CD14-positive monocyte (primary cell): ENCODE results near the gene PREP. TPM values are rescaled to one million over a fixed set of nuclear protein-coding genes. Genes with fewer than 3 reads are reported as not detected.

Source experiments
- DNase-seq, 3 donors: peaks; one replicate each; pipeline ENCODE4 v3.0.0-alpha.2; 2011 to 2022
- H2AFZ ChIP-seq: 2 replicates; pipeline ENCODE4 v1.6.0; 2012; ENCODE audit warnings: mild to moderate bottlenecking, low read depth, low read length, inconsistent platforms; ENCODE audit not compliant: insufficient read depth, poor library complexity, severe bottlenecking
- H3K27ac ChIP-seq, 2 donors: 1 replicate in 1 of 2; 2 replicates in 1 of 2; pipeline ENCODE4 v1.5.1; 2012 to 2013; ENCODE audit warnings: low read length in 2 of 2, control low read depth in 1 of 2, inconsistent platforms in 1 of 2, low read depth in 1 of 2, mild to moderate bottlenecking in 1 of 2
- H3K27me3 ChIP-seq, 2 donors: one replicate each; pipeline versions ENCODE4 v1.6.0 to v1.6.1; 2011 to 2013; ENCODE audit warnings: low read length in 2 of 2; ENCODE audit not compliant: control insufficient read depth in 2 of 2, insufficient read depth in 2 of 2
- H3K36me3 ChIP-seq, 2 donors: replicated peaks in 1 of 2; 1 replicate in 1 of 2; 2 replicates in 1 of 2; pipeline versions ENCODE4 v1.5.1 to v1.6.1; 2012 to 2013; ENCODE audit warnings: low read length in 2 of 2, control low read depth in 1 of 2, inconsistent platforms in 1 of 2, mild to moderate bottlenecking in 1 of 2; ENCODE audit not compliant: insufficient read depth in 2 of 2, control insufficient read depth in 1 of 2
- H3K4me1 ChIP-seq, 2 donors: 1 replicate in 1 of 2; 2 replicates in 1 of 2; pipeline versions ENCODE4 v1.5.1 to v1.6.1; 2012 to 2013; ENCODE audit warnings: low read length in 2 of 2, control low read depth in 1 of 2, inconsistent platforms in 1 of 2, mild to moderate bottlenecking in 1 of 2, moderate library complexity in 1 of 2; ENCODE audit not compliant: insufficient read depth in 2 of 2, control insufficient read depth in 1 of 2
- H3K4me2 ChIP-seq: replicated peaks from 2 replicates; pipeline ENCODE3; 2012; ENCODE audit warnings: low read length, moderate library complexity, mild to moderate bottlenecking; ENCODE audit not compliant: poor library complexity, severe bottlenecking; ENCODE audit errors: extremely low read depth
- H3K4me3 ChIP-seq, 3 experiments: fragments of 200-600 bp in 1 of 3; sonication (generic) in 1 of 3; replicated peaks in 1 of 3; 1 replicate in 2 of 3; 2 replicates in 1 of 3; pipeline ENCODE4 v1.5.1; 2011 to 2013; ENCODE audit warnings: low read length in 3 of 3, mild to moderate bottlenecking in 3 of 3, control low read depth in 2 of 3, low read depth in 2 of 3, inconsistent platforms in 1 of 3, moderate library complexity in 1 of 3
- H3K79me2 ChIP-seq: 2 replicates; pipeline ENCODE4 v1.6.0; 2012; ENCODE audit warnings: mild to moderate bottlenecking, control low read depth, inconsistent platforms, low read length, moderate library complexity; ENCODE audit not compliant: insufficient read depth
- H3K9ac ChIP-seq: 2 replicates; pipeline ENCODE4 v1.6.0; 2017; ENCODE audit warnings: low read length, mild to moderate bottlenecking; ENCODE audit not compliant: insufficient read depth, poor library complexity, severe bottlenecking
- H3K9me3 ChIP-seq, 2 donors: replicated peaks in 1 of 2; 1 replicate in 1 of 2; 2 replicates in 1 of 2; pipeline versions ENCODE4 v1.5.1 to v1.6.1; 2012 to 2013; ENCODE audit warnings: low read length in 2 of 2, control low read depth in 1 of 2; ENCODE audit not compliant: control insufficient read depth in 1 of 2, insufficient read depth in 1 of 2
- H4K20me1 ChIP-seq: 2 replicates; pipeline ENCODE4 v1.6.0; 2012; ENCODE audit warnings: mild to moderate bottlenecking, low read length, control low read depth, moderate library complexity; ENCODE audit not compliant: insufficient read depth
- H3K27ac Mint-ChIP-seq, 7 donors: one replicate each; pipeline ENCODE4 v1.8.0; 2020; ENCODE audit warnings: mild to moderate bottlenecking in 7 of 7, mixed read lengths in 7 of 7, moderate library complexity in 6 of 7, inconsistent platforms in 2 of 7
- H3K27me3 Mint-ChIP-seq, 3 donors: one replicate each; pipeline ENCODE4 v1.8.0; 2021 to 2022; ENCODE audit warnings: low read depth in 3 of 3, mild to moderate bottlenecking in 3 of 3, mixed read lengths in 3 of 3, moderate library complexity in 3 of 3, inconsistent platforms in 1 of 3
- H3K36me3 Mint-ChIP-seq, 2 donors: one replicate each; pipeline ENCODE4 v1.8.0; 2020; ENCODE audit warnings: mixed read lengths in 2 of 2, inconsistent platforms in 1 of 2, mild to moderate bottlenecking in 1 of 2
- H3K4me1 Mint-ChIP-seq: one replicate; pipeline ENCODE4 v1.8.0; 2020; ENCODE audit warnings: mild to moderate bottlenecking, mixed read lengths
- H3K4me3 Mint-ChIP-seq, 2 donors: one replicate each; pipeline ENCODE4 v1.8.0; 2020; ENCODE audit warnings: mild to moderate bottlenecking in 2 of 2, mixed read lengths in 2 of 2, moderate library complexity in 1 of 2
- H3K9me3 Mint-ChIP-seq, 7 donors: one replicate each; pipeline ENCODE4 v1.8.0; 2020 to 2022; ENCODE audit warnings: mixed read lengths in 7 of 7, mild to moderate bottlenecking in 6 of 7, moderate library complexity in 6 of 7, inconsistent platforms in 2 of 7
- WGBS: methylation state at CpG from one replicate; pipeline ENCODE4 v1.1.5; 2013; ENCODE audit warnings: missing lambda C conversion rate; ENCODE audit not compliant: insufficient coverage; 5-methylcytosine and 5-hydroxymethylcytosine counted together
- intact Hi-C, 2 donors: fragments of 100-400 bp; cut with micrococcal nuclease; formaldehyde crosslinking; loops; one replicate each; pipeline versions ENCODE4 v1.15.0 to v1.15.1; 2023
- polyA plus RNA-seq, 3 donors: library from polyadenylated mRNA; depleted of rRNA in 1 of 3; unstranded in 2 of 3; stranded (reverse) in 1 of 3; fragments of 300-500 nt in 2 of 3; fragments of >200 nt in 1 of 3; fragmentation: Illumina TruSeq in 2 of 3; gene quantifications; 1 replicate in 2 of 3; 2 replicates in 1 of 3; pipeline ENCODE4 v1.2.3, GENCODE V29; 2012 to 2021
- TF ChIP-seq, protein P1 (sequence below): fragments of 200-600 bp; IDR thresholded peaks from one replicate; pipeline ENCODE4 v1.8.0; 2022; ENCODE audit warnings: antibody characterized with exemption, mild to moderate bottlenecking

PREP gene
- polyA plus RNA-seq, 3 donors, result 21.4 to 40.8 (median 30.7) TPM

DNA sequence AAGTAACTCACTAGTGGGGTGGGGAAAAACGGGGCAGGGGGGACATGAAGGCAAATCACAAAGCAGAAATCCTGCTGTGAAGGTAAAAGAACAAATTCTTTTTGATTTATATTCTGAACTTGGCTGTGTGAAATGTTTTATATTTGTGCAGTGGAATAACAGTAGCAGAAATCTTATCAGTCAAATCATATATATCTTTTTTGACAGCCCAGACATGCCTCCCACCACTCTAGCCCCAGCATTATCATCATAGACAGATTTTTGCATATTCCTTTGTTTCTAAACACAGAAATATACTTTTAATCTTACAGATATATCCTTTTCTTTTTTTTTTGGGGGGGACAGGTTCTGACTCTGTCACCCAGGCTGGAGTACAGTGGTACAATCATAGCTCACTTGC lies 97.4 kb downstream of the PREP start:
- no peak overlapping the region for H3K4me2 ChIP-seq
- H3K36me3 ChIP-seq, result peaks cover 28 to 79% of the 10 kb centered on the region in 2 donors
- no peaks in the 10 kb centered on the region for H3K4me1 Mint-ChIP-seq
- H3K9ac ChIP-seq, result no peak overlapping the region
- no peak overlapping the region for H3K27ac Mint-ChIP-seq
- H4K20me1 ChIP-seq, result no peaks in the 10 kb centered on the region
- H3K4me3 Mint-ChIP-seq, result no peak overlapping the region
- intact Hi-C loops, result no loop called here
- DNase-seq, result no peak
- H3K79me2 ChIP-seq, result no peaks in the 10 kb centered on the region
- H3K27me3 Mint-ChIP-seq, result no peaks in the 10 kb centered on the region
- peaks cover 0 to 2% (median 2%) of the 10 kb centered on the region in 7 donors for H3K9me3 Mint-ChIP-seq
- TF ChIP-seq, protein P1, sequence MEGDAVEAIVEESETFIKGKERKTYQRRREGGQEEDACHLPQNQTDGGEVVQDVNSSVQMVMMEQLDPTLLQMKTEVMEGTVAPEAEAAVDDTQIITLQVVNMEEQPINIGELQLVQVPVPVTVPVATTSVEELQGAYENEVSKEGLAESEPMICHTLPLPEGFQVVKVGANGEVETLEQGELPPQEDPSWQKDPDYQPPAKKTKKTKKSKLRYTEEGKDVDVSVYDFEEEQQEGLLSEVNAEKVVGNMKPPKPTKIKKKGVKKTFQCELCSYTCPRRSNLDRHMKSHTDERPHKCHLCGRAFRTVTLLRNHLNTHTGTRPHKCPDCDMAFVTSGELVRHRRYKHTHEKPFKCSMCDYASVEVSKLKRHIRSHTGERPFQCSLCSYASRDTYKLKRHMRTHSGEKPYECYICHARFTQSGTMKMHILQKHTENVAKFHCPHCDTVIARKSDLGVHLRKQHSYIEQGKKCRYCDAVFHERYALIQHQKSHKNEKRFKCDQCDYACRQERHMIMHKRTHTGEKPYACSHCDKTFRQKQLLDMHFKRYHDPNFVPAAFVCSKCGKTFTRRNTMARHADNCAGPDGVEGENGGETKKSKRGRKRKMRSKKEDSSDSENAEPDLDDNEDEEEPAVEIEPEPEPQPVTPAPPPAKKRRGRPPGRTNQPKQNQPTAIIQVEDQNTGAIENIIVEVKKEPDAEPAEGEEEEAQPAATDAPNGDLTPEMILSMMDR, result no peak
- H3K27me3 ChIP-seq, result no peaks in the 10 kb centered on the region
- H3K9me3 ChIP-seq, result no peaks in the 10 kb centered on the region
- no peak overlapping the region for H3K27ac ChIP-seq
- 100% methylated on average over 1 of the region's 1 CpG for WGBS
- no peaks in the 10 kb centered on the region for H3K4me1 ChIP-seq
- no peak overlapping the region for H3K4me3 ChIP-seq
- H3K36me3 Mint-ChIP-seq, result peaks cover 47 to 50% of the 10 kb centered on the region in 2 donors
- H2AFZ ChIP-seq, result no peak overlapping the region

- intact Hi-C loops, result no loop called here
Measured at GRCh38 chr6:105304825-105305224, 98.1 kb downstream of the PREP start.

More at GRCh38 chr6:105304825-105305224, 98.1 kb downstream of the PREP start:
- H2AFZ ChIP-seq, result no peak overlapping the region
- no peaks in the 10 kb centered on the region for H3K4me1 Mint-ChIP-seq
- no peaks in the 10 kb centered on the region for H4K20me1 ChIP-seq
- TF ChIP-seq, protein P1, result no peak
- peaks cover 28 to 78% of the 10 kb centered on the region in 2 donors for H3K36me3 ChIP-seq
- no peaks in the 10 kb centered on the region for H3K27me3 Mint-ChIP-seq
- no peak for DNase-seq
- H3K27ac Mint-ChIP-seq, result peak overlapping the region in 1 of 7 donors; percentile 29
- H3K9me3 ChIP-seq, result no peaks in the 10 kb centered on the region
- H3K36me3 Mint-ChIP-seq, result peaks cover 47 to 50% of the 10 kb centered on the region in 2 donors
- peaks cover 0 to 2% (median 2%) of the 10 kb centered on the region in 7 donors for H3K9me3 Mint-ChIP-seq
- no peaks in the 10 kb centered on the region for H3K79me2 ChIP-seq
- H3K9ac ChIP-seq, result no peak overlapping the region
- H3K4me3 Mint-ChIP-seq, result no peak overlapping the region
- H3K4me3 ChIP-seq, result no peak overlapping the region
- H3K4me1 ChIP-seq, result no peaks in the 10 kb centered on the region
- no peak overlapping the region for H3K27ac ChIP-seq
- no peaks in the 10 kb centered on the region for H3K27me3 ChIP-seq
- H3K4me2 ChIP-seq, result no peak overlapping the region
